ENCODE measurements around the gene UNC80. TPM values are rescaled to one million over a fixed set of nuclear protein-coding genes. Genes with fewer than 3 reads are reported as not detected.

Gene UNC80
- total RNA-seq, 1 experiment from 2014 or later: 1.8 TPM

- POLR2A ChIA-PET (ENCODE audit: low non-redundant PET): no interaction called here
- no TSS peak for BruUV-seq (replicated peaks)
- TF ChIP-seq EZH2 (IDR thresholded peaks at IDR 0.05; ENCODE audit: borderline replicate concordance, low read depth, low read length, poor library complexity, severe bottlenecking) (no peak), CTCF (conservative IDR thresholded peaks at IDR 0.05; ENCODE audit: low read depth, low read length) (no peak)
- Histone ChIP-seq H3K4me3 (ENCODE audit: low read depth, low read length, poor library complexity, severe bottlenecking) (no peak overlapping the region), H3K27me3 (replicated peaks; ENCODE audit: insufficient read depth, low read depth, low read length, poor library complexity) (no peaks in the 10 kb centered on the region), H3K36me3 (ENCODE audit: insufficient read depth, low read length, poor library complexity, severe bottlenecking) (no peaks in the 10 kb centered on the region), H3K4me1 (ENCODE audit: insufficient read depth, low read length, poor library complexity, severe bottlenecking) (peaks cover 19% of the 10 kb centered on the region), H3K9me3 (ENCODE audit: low read depth, low read length, poor library complexity, severe bottlenecking) (no peaks in the 10 kb centered on the region), H3K27ac (ENCODE audit: low read depth, low read length, poor library complexity, severe bottlenecking) (no peak overlapping the region)
- DNase-seq (ENCODE audit: low spot score): no peak
- CTCF ChIA-PET: no interaction called here
- intact Hi-C loops (cut with micrococcal nuclease; ENCODE audit: unreplicated experiment): no loop called here
Observed at GRCh38 chr2:209878701-209879100, 107.1 kb downstream of the UNC80 start.

GRCh38 chr2:209900638-209901037, 129.0 kb downstream of the UNC80 start:
- POLR2A ChIA-PET (ENCODE audit: low non-redundant PET): no interaction called here
- Histone ChIP-seq H3K9me3 (ENCODE audit: low read depth, low read length, poor library complexity, severe bottlenecking) (no peaks in the 10 kb centered on the region), H3K36me3 (ENCODE audit: insufficient read depth, low read length, poor library complexity, severe bottlenecking) (no peaks in the 10 kb centered on the region), H3K4me3 (ENCODE audit: low read depth, low read length, poor library complexity, severe bottlenecking) (no peak overlapping the region), H3K27me3 (replicated peaks; ENCODE audit: insufficient read depth, low read depth, low read length, poor library complexity) (no peaks in the 10 kb centered on the region), H3K4me1 (ENCODE audit: insufficient read depth, low read length, poor library complexity, severe bottlenecking) (peaks cover 4% of the 10 kb centered on the region), H3K27ac (ENCODE audit: low read depth, low read length, poor library complexity, severe bottlenecking) (no peak overlapping the region)
- CTCF ChIA-PET: no interaction called here
- intact Hi-C loops (cut with micrococcal nuclease; ENCODE audit: unreplicated experiment): no loop called here
- BruUV-seq (replicated peaks): no TSS peak
- TF ChIP-seq EZH2 (IDR thresholded peaks at IDR 0.05; ENCODE audit: borderline replicate concordance, low read depth, low read length, poor library complexity, severe bottlenecking) (no peak), CTCF (conservative IDR thresholded peaks at IDR 0.05; ENCODE audit: low read depth, low read length) (no peak)
- DNase-seq (ENCODE audit: low spot score): no peak

DNA sequence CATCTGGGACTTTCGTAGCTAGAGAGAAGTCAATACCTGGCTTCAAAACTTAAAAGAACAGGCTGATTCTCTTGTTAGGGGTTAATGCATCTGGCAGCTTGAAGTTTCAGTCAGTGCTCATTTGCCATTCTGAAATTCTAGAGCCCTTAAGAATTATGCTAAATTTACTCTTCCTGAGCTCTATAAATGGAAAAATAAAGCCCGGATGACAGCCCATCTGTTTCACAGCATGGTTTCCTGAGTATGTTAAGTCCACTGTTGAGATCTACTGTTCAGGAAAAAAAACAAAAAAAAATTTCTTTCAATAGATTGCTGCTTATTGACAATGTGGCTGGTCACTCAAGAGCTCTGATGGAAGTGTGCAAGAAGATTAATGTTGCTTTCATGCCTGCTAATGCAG, 129.5 kb downstream of the UNC80 start:
- Histone ChIP-seq H3K4me3 (ENCODE audit: low read depth, low read length, poor library complexity, severe bottlenecking) (no peak overlapping the region), H3K4me1 (ENCODE audit: insufficient read depth, low read length, poor library complexity, severe bottlenecking) (peaks cover 4% of the 10 kb centered on the region), H3K27ac (ENCODE audit: low read depth, low read length, poor library complexity, severe bottlenecking) (no peak overlapping the region), H3K27me3 (replicated peaks; ENCODE audit: insufficient read depth, low read depth, low read length, poor library complexity) (no peaks in the 10 kb centered on the region), H3K9me3 (ENCODE audit: low read depth, low read length, poor library complexity, severe bottlenecking) (no peaks in the 10 kb centered on the region), H3K36me3 (ENCODE audit: insufficient read depth, low read length, poor library complexity, severe bottlenecking) (no peaks in the 10 kb centered on the region)
- ChIA-PET CTCF (no interaction called here), POLR2A (ENCODE audit: low non-redundant PET) (no interaction called here)
- DNase-seq (ENCODE audit: low spot score): peak; percentile 83
- no TSS peak for BruUV-seq (replicated peaks)
- no peak for TF ChIP-seq EZH2 (IDR thresholded peaks at IDR 0.05; ENCODE audit: borderline replicate concordance, low read depth, low read length, poor library complexity, severe bottlenecking)
- no peak for TF ChIP-seq CTCF (conservative IDR thresholded peaks at IDR 0.05; ENCODE audit: low read depth, low read length)
- intact Hi-C loops (cut with micrococcal nuclease; ENCODE audit: unreplicated experiment): no loop called here
